Kidney glomerular epithelial cell (primary cell): Measurements from ENCODE around the gene MSLN.
A peak's percentile ranks its signal among the peaks of the same experiment; 100 is the strongest.

ENCODE experiments used
- DNase-seq: peaks from one replicate; lab custom pipeline; 2025; lab: John Stamatoyannopoulos, UW

Gene MSLN

GRCh38 chr16:807347-808084 lies 47.0 kb downstream of the MSLN start:
- peak; percentile 72 for DNase-seq

- no peak for DNase-seq
Observed at GRCh38 chr16:808085-808386, 47.5 kb downstream of the MSLN start.

- peak; percentile 1 for DNase-seq
Observed at GRCh38 chr16:813204-813915, 52.8 kb downstream of the MSLN start.

GRCh38 chr16:813916-814412 lies 53.4 kb downstream of the MSLN start:
- no peak for DNase-seq

GRCh38 chr16:814974-815373 lies 54.4 kb downstream of the MSLN start:
- DNase-seq, result peak; percentile 1

GRCh38 chr16:815861-816260 lies 55.3 kb downstream of the MSLN start:
- no peak for DNase-seq

- no peak for DNase-seq
Observed at GRCh38 chr16:817001-817906, 56.7 kb downstream of the MSLN start.

GRCh38 chr16:818132-818531 lies 57.6 kb downstream of the MSLN start:
- no peak for DNase-seq
